Gastroesophageal sphincter (tissue), 4 donors: ENCODE results near the gene RXFP1. TPM values are rescaled to one million over a fixed set of nuclear protein-coding genes. Genes with fewer than 3 reads are reported as not detected.

Experiments used
- ATAC-seq: fragments of 150-250 bp; one replicate; pipeline ENCODE4 v1.9.1; 2016; ENCODE audit warnings: mild to moderate bottlenecking, moderate library complexity
- H3K27ac ChIP-seq, 4 donors: fragments of 200-600 bp; sonication (generic) in 3 of 4; 1 replicate in 3 of 4; 2 replicates in 1 of 4; pipeline ENCODE4 v1.5.1; 2016 to 2019
- H3K27me3 ChIP-seq: fragments of 200-600 bp; sonication (generic); one replicate; pipeline ENCODE4 v1.5.1; 2019
- H3K36me3 ChIP-seq, 2 donors: fragments of 200-600 bp; sonication (generic); one replicate each; pipeline ENCODE4 v1.5.1; 2019; ENCODE audit warnings: control low read depth in 1 of 2
- H3K4me1 ChIP-seq, 3 donors: fragments of 200-600 bp; sonication (generic); 1 replicate in 2 of 3; 2 replicates in 1 of 3; pipeline ENCODE4 v1.5.1; 2016 to 2019; ENCODE audit warnings: control low read depth in 2 of 3
- H3K4me3 ChIP-seq, 2 donors: fragments of 200-600 bp; sonication (generic); one replicate each; pipeline ENCODE4 v1.5.1; 2019; ENCODE audit warnings: mild to moderate bottlenecking in 1 of 2, moderate library complexity in 1 of 2
- H3K9me3 ChIP-seq, 3 donors: fragments of 200-600 bp; sonication (generic); one replicate each; pipeline ENCODE4 v1.5.1; 2017 to 2019; ENCODE audit warnings: control low read depth in 2 of 3
- CTCF ChIP-seq, 4 experiments: fragments of 200-600 bp in 2 of 4; fragments of 450-650 bp in 2 of 4; sonication (generic) in 1 of 4; IDR thresholded peaks; one replicate each; pipeline ENCODE4 v1.5.1; 2017 to 2019; ENCODE audit warnings: antibody characterized with exemption in 4 of 4, mild to moderate bottlenecking in 2 of 4, moderate library complexity in 2 of 4
- EP300 ChIP-seq: sonication (generic); formaldehyde crosslinking; IDR thresholded peaks from one replicate; pipeline ENCODE4 v1.6.1; 2017; ENCODE audit warnings: antibody characterized with exemption, mild to moderate bottlenecking
- POLR2A ChIP-seq, 2 donors: fragments of 450-650 bp; IDR thresholded peaks; one replicate each; pipeline ENCODE4 v1.6.1; 2017; ENCODE audit warnings: antibody characterized with exemption in 2 of 2, mild to moderate bottlenecking in 2 of 2, moderate library complexity in 1 of 2
- POLR2AphosphoS5 ChIP-seq: sonication (generic); formaldehyde crosslinking; IDR thresholded peaks from one replicate; pipeline ENCODE4 v1.6.1; 2017; ENCODE audit warnings: antibody characterized with exemption
- WGBS, 2 donors: methylation state at CpG; one replicate each; pipeline ENCODE4 v1.1.5; 2018; ENCODE audit warnings: low coverage in 1 of 2; 5-methylcytosine and 5-hydroxymethylcytosine counted together
- total RNA-seq, 4 donors: library from RNA; depleted of rRNA; stranded (reverse); fragments of >200 nt; gene quantifications; one replicate each; pipeline ENCODE4 v1.1.0, GENCODE V29; 2016

RXFP1 gene
- total RNA-seq, 4 donors from 2014 or later, result not detected

GRCh38 chr4:158588777-158589176, 67.1 kb downstream of the RXFP1 start:
- peaks cover 5% of the 10 kb centered on the region for H3K27me3 ChIP-seq
- no peaks in the 10 kb centered on the region for H3K4me1 ChIP-seq
- no peak overlapping the region for H3K27ac ChIP-seq
- H3K9me3 ChIP-seq, result no peaks in the 10 kb centered on the region
- 86% methylated on average over 3 to 4 of the region's 5 CpGs for WGBS, 2 donors
- no peaks in the 10 kb centered on the region for H3K36me3 ChIP-seq
- ATAC-seq, result no peak
- no peak overlapping the region for H3K4me3 ChIP-seq
- TF ChIP-seq POLR2A (IDR thresholded peaks at IDR 0.05) (no peak), POLR2AphosphoS5 (no peak), EP300 (no peak), CTCF (IDR thresholded peaks at IDR 0.05) (no peak)

GRCh38 chr4:158590306-158590705, 68.6 kb downstream of the RXFP1 start:
- 41 to 68% methylated on average over 4 of the region's 4 CpGs for WGBS, 2 donors
- TF ChIP-seq POLR2A (IDR thresholded peaks at IDR 0.05), result no peak
- no peak for TF ChIP-seq CTCF (IDR thresholded peaks at IDR 0.05)
- TF ChIP-seq POLR2AphosphoS5, result no peak
- no peak for TF ChIP-seq EP300

DNA sequence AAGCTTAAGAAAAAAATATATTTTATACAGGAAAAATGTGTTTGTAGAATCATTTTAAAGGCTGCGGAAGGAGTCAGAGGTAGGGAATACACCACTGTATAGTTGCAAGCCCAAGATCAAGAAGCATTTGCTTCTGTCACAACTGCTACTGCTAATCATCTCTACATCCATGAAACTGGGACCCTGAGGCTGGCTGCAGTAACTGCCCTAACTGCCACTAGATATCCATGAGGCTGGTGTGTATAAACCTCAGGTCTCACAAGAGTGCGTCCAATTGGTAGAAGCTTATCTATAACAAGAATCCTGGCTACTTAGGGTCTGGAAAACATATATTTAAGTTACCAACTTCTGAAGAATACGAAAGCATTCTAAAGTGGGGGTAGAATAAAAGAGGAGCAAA, 69.1 kb downstream of the RXFP1 start:
- 80 to 90% methylated on average over 3 of the region's 3 CpGs for WGBS, 2 donors
- no peak overlapping the region for H3K4me3 ChIP-seq
- ATAC-seq, result no peak
- no peak for TF ChIP-seq CTCF (IDR thresholded peaks at IDR 0.05)
- no peak for TF ChIP-seq EP300
- H3K27me3 ChIP-seq, result peaks cover 5% of the 10 kb centered on the region
- no peaks in the 10 kb centered on the region for H3K4me1 ChIP-seq
- H3K36me3 ChIP-seq, result no peaks in the 10 kb centered on the region
- no peak overlapping the region for H3K27ac ChIP-seq
- no peaks in the 10 kb centered on the region for H3K9me3 ChIP-seq

More at GRCh38 chr4:158590306-158590705, 68.6 kb downstream of the RXFP1 start:
- H3K27ac ChIP-seq, result no peak overlapping the region
- H3K27me3 ChIP-seq, result peaks cover 5% of the 10 kb centered on the region
- no peak overlapping the region for H3K4me3 ChIP-seq
- no peaks in the 10 kb centered on the region for H3K36me3 ChIP-seq
- H3K9me3 ChIP-seq, result no peaks in the 10 kb centered on the region
- H3K4me1 ChIP-seq, result no peaks in the 10 kb centered on the region
- no peak for ATAC-seq

DNA sequence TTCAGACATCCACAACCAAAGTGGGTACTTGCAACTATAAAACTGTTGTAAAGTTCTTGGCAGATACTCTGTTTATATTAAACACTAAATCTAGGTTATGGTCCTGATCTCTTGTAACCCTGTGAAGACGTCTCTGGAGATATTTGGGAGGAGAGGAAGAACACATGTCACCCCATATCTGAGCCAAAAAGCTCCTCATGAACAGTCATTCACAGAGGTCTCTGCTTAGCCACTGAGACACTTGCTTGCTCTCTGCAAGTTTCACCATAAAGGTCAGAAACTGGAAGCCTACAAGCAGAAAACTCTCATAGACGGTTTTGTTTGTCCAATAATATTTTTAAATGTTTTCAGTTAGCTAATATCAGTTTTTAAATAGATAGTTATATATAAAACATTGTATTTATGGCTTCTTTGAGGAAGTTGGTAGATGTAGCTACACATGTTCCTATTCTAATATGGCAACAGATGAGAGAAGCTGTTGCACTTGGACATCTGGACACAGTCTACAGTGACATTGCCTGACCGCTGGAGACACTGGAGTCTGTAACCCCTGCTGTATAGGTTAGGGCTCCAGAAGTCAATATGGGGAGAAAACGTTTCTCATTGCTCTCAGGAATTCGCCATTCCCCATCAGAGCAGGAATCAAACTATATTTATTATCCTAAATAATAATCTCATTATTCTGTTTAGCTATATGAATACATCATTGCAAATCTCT, 76.4 kb downstream of the RXFP1 start:
- ATAC-seq, result no peak
- Histone ChIP-seq H3K9me3 (no peaks in the 10 kb centered on the region), H3K27ac (no peak overlapping the region), H3K36me3 (no peaks in the 10 kb centered on the region), H3K4me1 (no peaks in the 10 kb centered on the region), H3K27me3 (peaks cover 5% of the 10 kb centered on the region), H3K4me3 (no peak overlapping the region)
- TF ChIP-seq CTCF (IDR thresholded peaks at IDR 0.05) (no peak), POLR2A (IDR thresholded peaks at IDR 0.05) (no peak), EP300 (no peak), POLR2AphosphoS5 (no peak)
- 49 to 76% methylated on average over 4 to 5 of the region's 5 CpGs for WGBS, 2 donors

- WGBS, 2 donors, result 65 to 73% methylated on average over 4 of the region's 4 CpGs
- Histone ChIP-seq H3K27ac (no peak overlapping the region), H3K27me3 (peaks cover 5% of the 10 kb centered on the region), H3K9me3 (no peaks in the 10 kb centered on the region), H3K4me3 (no peak overlapping the region), H3K4me1 (no peaks in the 10 kb centered on the region), H3K36me3 (no peaks in the 10 kb centered on the region)
- no peak for TF ChIP-seq POLR2AphosphoS5
- no peak for TF ChIP-seq CTCF (IDR thresholded peaks at IDR 0.05)
- TF ChIP-seq POLR2A (IDR thresholded peaks at IDR 0.05), result no peak
- TF ChIP-seq EP300, result no peak
- ATAC-seq, result no peak
Observed at GRCh38 chr4:158599150-158599549, 77.5 kb downstream of the RXFP1 start.
